Measurements from ENCODE around the gene PPARA. TPM values are rescaled to one million over a fixed set of nuclear protein-coding genes. Genes with fewer than 3 reads are reported as not detected.

PPARA gene
- total and polyA plus RNA-seq, 2 of the 4 experiments (the other 2 are of a cell fraction), result 3.1 to 7.0 TPM

DNA sequence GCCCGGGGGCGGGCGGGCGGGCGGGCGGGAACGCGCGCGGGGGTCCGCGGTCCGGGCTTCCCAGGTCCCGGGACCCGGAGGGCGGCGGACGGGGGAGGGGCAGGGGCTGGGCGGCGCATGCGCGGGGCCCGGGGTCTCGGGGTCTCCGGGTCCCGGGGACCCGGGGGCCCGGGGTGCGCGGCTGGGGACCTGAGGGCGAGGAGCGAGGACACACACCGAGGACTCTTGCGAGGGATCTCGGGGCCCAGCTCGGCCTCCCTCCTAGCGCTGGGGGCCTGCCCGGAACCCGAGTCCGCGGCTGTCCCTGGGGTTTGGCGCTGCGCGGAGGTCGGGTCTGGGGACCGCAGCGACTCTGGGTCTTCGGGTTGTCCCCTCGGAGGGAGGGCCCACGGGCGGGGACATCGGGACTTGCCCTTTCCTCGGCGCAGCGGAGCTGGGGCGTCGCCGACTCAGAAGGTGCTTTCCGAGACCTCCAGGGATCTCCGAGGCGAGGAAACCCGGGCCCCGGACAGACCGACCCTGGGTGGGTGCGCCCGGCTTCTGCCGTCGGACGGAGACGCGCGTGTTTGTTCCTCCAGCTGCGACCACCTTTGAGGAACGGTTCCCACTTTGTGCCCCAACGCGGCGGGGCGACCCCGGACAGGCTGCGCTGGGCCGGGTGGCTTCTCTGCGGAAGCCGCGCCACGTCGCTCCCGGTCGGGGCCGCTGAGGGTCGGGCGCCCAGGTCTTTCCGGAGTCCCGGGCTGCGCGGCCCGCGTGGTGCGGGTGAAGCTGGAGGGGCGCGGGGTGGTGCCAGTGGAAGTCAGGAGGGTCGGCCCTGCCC lies 540 bp downstream of the PPARA start:
- intact Hi-C loops (cut with micrococcal nuclease), result loop anchor here (2.0 kb wide), 2 partner anchors 78 to 116 kb away; no protein-coding TSS in a partner anchor
- H3K9ac ChIP-seq (ENCODE audit: low read depth, low read length), result peak overlapping the region; percentile 87
- 0 out of 2 replicates have a peak overlapping the region, but pooled peaks have one; percentile 12 for H4K91ac ChIP-seq (ENCODE audit: insufficient read depth, low read depth, low read length)
- peak overlapping the region; percentile 72 for H3K23ac ChIP-seq (ENCODE audit: low read depth, low read length)
- H2BK120ac ChIP-seq (ENCODE audit: low read depth, low read length), result no peak overlapping the region
- WGBS, 2 experiments (ENCODE audit: extremely low coverage in 2 of 2, insufficient read length in 1 of 2), result 0% methylated on average over 32 of the region's 101 CpGs; no CpG with 5 or more reads in 1 of the 2 experiments
- no peaks in the 10 kb centered on the region for H3K9me3 ChIP-seq (ENCODE audit: control insufficient read depth, insufficient read depth, low read length)
- ChIA-PET POLR2A (ENCODE audit: unreplicated experiment) (no interaction called here), CTCF (interaction anchor here (1.1 kb wide), 1 partner anchor 145 kb away, joined by 4 read pairs; no protein-coding TSS in a partner anchor)
- H3K9me1 ChIP-seq (ENCODE audit: insufficient read depth, low read length), result 0 out of 2 replicates have a peak, but pooled peaks cover 5% of the 10 kb centered on the region
- peak overlapping the region; percentile 51; the same call in 1 of the 2 replicates for H2AK5ac ChIP-seq (ENCODE audit: low read depth, low read length)
- DNase-seq (no peak), ATAC-seq (ENCODE audit: low read depth) (peak; percentile 28)
- H3K14ac ChIP-seq (replicated peaks; ENCODE audit: low read depth, low read length), result peak overlapping the region; percentile 81
- peak overlapping the region; percentile 91 for H2AK9ac ChIP-seq (replicated peaks; ENCODE audit: low read depth, low read length, poor library complexity)
- in situ Hi-C loops (cut with MboI; ENCODE audit: low sequenced_read_pairs), result no loop called here
- H4K5ac ChIP-seq (ENCODE audit: low read depth, low read length), result no peak overlapping the region
- no peak overlapping the region for H2BK15ac ChIP-seq (ENCODE audit: low read depth, low read length)
- no peak overlapping the region for H3K56ac ChIP-seq (ENCODE audit: extremely low read depth, insufficient read depth, low read length)
- H3K27me3 ChIP-seq (ENCODE audit: control insufficient read depth, insufficient read depth, low read length), result peaks cover 44% of the 10 kb centered on the region
- no peak overlapping the region for H2BK5ac ChIP-seq (ENCODE audit: low read depth, low read length, poor library complexity, severe bottlenecking)
- H2AFZ ChIP-seq (replicated peaks; ENCODE audit: low read length, poor library complexity), result peak overlapping the region; percentile 91
- peaks cover 3% of the 10 kb centered on the region for H3K4me1 ChIP-seq (ENCODE audit: control insufficient read depth, insufficient read depth, low read length)
- peak overlapping the region; percentile 75 to 78; a peak in 2 of 4 replicates for H4K8ac ChIP-seq (ENCODE audit: low read depth in 2 of 2, low read length in 2 of 2)
- H3K27ac ChIP-seq (ENCODE audit: insufficient read depth, low read length), result peak overlapping the region; percentile 42; the same call in 1 of the 2 replicates
- H3K4ac ChIP-seq (ENCODE audit: low read depth, low read length), result peak overlapping the region; percentile 67
- peaks cover 14% of the 10 kb centered on the region for H4K20me1 ChIP-seq (ENCODE audit: insufficient read depth, low read length)
- H2BK20ac ChIP-seq (ENCODE audit: low read depth, low read length), result no peak overlapping the region
- dilution Hi-C loops (cut with HindIII; ENCODE audit: low sequenced_read_pairs, unreplicated experiment), result no loop called here
- peak overlapping the region; percentile 45; the same call in 1 of the 2 replicates for H3K18ac ChIP-seq (ENCODE audit: low read depth, low read length)
- H3K79me1 ChIP-seq (ENCODE audit: low read depth in 1 of 2, low read length in 2 of 2), result peaks cover 13 to 26% of the 10 kb centered on the region in 2 experiments
- BruUV-seq (replicated peaks), result no TSS peak
- peak overlapping the region; percentile 85 for H3K4me3 ChIP-seq (ENCODE audit: insufficient read depth, low read depth, low read length)
- H3K4me2 ChIP-seq (ENCODE audit: low read depth, low read length), result peak overlapping the region; percentile 93
- peaks cover 8% of the 10 kb centered on the region for H3K36me3 ChIP-seq (ENCODE audit: control insufficient read depth, insufficient read depth, low read length)
- no peak for TF ChIP-seq FOS (IDR thresholded peaks at IDR 0.05; ENCODE audit: low read depth, low read length)
- no peak for TF ChIP-seq SMC3 (IDR thresholded peaks at IDR 0.05; ENCODE audit: low read depth, low read length)
- no peak for TF ChIP-seq CHD1 (IDR thresholded peaks at IDR 0.05; ENCODE audit: low read depth, low read length)
- TF ChIP-seq, protein P1, sequence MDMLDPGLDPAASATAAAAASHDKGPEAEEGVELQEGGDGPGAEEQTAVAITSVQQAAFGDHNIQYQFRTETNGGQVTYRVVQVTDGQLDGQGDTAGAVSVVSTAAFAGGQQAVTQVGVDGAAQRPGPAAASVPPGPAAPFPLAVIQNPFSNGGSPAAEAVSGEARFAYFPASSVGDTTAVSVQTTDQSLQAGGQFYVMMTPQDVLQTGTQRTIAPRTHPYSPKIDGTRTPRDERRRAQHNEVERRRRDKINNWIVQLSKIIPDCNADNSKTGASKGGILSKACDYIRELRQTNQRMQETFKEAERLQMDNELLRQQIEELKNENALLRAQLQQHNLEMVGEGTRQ (IDR thresholded peaks at IDR 0.05; ENCODE audit: low read depth, low read length), result no peak
- no peak for TF ChIP-seq CEBPB (IDR thresholded peaks at IDR 0.05; ENCODE audit: low read depth, low read length)
- no peak for TF ChIP-seq POLR2A (IDR thresholded peaks at IDR 0.05; ENCODE audit: low read depth, low read length)
- TF ChIP-seq RFX5 (IDR thresholded peaks at IDR 0.05; ENCODE audit: low read depth, low read length), result no peak
- no peak for TF ChIP-seq RCOR1 (IDR thresholded peaks at IDR 0.05; ENCODE audit: insufficient replicate concordance, low read length)
- TF ChIP-seq BHLHE40 (IDR thresholded peaks at IDR 0.05; ENCODE audit: low read depth, low read length), result no peak
- TF ChIP-seq MXI1 (IDR thresholded peaks at IDR 0.05; ENCODE audit: borderline replicate concordance, low read depth, low read length), result no peak
- TF ChIP-seq, protein P2, sequence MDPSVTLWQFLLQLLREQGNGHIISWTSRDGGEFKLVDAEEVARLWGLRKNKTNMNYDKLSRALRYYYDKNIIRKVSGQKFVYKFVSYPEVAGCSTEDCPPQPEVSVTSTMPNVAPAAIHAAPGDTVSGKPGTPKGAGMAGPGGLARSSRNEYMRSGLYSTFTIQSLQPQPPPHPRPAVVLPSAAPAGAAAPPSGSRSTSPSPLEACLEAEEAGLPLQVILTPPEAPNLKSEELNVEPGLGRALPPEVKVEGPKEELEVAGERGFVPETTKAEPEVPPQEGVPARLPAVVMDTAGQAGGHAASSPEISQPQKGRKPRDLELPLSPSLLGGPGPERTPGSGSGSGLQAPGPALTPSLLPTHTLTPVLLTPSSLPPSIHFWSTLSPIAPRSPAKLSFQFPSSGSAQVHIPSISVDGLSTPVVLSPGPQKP (IDR thresholded peaks at IDR 0.05; ENCODE audit: borderline replicate concordance, low read depth, low read length), result no peak
- TF ChIP-seq NFE2L2 (IDR thresholded peaks at IDR 0.05; ENCODE audit: low read depth, low read length), result no peak
- TF ChIP-seq RAD21 (IDR thresholded peaks at IDR 0.05; ENCODE audit: low read length), result no peak
- no peak for TF ChIP-seq MAFK (IDR thresholded peaks at IDR 0.05; ENCODE audit: low read depth, low read length)

Measured in IMR-90 (cell line).